Measurements from ENCODE around the gene TMC8.

DNA sequence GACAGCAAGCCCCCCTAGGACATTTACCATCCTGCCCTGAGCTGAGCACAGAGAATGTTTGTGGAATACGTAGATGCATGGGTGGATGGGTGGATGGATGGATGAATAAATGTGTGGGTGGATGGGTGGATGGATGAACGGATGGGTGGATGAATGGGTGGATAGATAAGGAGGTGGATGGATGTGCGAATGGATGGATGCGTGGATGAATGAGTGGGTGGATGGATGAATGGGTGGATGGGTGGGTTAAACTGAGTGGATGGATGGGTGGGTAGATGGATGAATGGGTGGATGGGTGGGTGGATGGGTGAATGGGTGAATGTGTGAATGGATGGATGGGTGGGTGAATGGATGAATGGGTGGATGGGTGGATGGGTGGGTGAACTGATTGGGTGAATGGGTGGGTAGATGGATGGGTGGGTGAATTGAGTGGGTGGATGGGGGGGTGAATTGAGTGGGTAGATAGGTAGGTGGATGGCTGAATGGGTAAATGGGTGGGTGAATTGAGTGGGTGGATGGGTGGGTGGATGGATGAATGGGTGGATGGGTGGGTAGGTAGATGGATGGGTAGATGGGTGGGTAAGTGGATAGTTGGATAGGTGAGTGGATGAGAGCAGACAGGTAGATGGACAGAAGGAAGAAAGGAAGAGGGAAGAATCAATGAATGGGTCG, 7.2 kb upstream of the TMC8 start:
- TF ChIP-seq, protein P1, sequence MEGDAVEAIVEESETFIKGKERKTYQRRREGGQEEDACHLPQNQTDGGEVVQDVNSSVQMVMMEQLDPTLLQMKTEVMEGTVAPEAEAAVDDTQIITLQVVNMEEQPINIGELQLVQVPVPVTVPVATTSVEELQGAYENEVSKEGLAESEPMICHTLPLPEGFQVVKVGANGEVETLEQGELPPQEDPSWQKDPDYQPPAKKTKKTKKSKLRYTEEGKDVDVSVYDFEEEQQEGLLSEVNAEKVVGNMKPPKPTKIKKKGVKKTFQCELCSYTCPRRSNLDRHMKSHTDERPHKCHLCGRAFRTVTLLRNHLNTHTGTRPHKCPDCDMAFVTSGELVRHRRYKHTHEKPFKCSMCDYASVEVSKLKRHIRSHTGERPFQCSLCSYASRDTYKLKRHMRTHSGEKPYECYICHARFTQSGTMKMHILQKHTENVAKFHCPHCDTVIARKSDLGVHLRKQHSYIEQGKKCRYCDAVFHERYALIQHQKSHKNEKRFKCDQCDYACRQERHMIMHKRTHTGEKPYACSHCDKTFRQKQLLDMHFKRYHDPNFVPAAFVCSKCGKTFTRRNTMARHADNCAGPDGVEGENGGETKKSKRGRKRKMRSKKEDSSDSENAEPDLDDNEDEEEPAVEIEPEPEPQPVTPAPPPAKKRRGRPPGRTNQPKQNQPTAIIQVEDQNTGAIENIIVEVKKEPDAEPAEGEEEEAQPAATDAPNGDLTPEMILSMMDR (IDR thresholded peaks at IDR 0.05) = no peak
- no peak for TF ChIP-seq POLR2A (IDR thresholded peaks at IDR 0.05)

All from adrenal gland (tissue), 5 donors.